Hepatocyte (in vitro differentiated cells): ENCODE data around the gene FLAD1.

Source experiments
- CTCF ChIP-seq: fragments of 200-600 bp; sonication (generic); IDR thresholded peaks from 2 replicates; pipeline ENCODE4 v1.5.1; 2016; ENCODE audit warnings: antibody characterized with exemption, mild to moderate bottlenecking; ENCODE audit not compliant: poor library complexity
- EZH2phosphoT487 ChIP-seq: fragments of 200-600 bp; sonication (generic); IDR thresholded peaks from one replicate; pipeline ENCODE4 v1.6.1; 2018; ENCODE audit warnings: antibody characterized with exemption, mild to moderate bottlenecking, low read depth, moderate library complexity; ENCODE audit not compliant: unreplicated experiment, severe bottlenecking

GRCh38 chr1:154964359-154964758, 18.8 kb upstream of the FLAD1 start:
- TF ChIP-seq CTCF (no peak), EZH2phosphoT487 (no peak)
